OCI-LY3 (cell line): ENCODE measurements around the gene THEM4.

ENCODE experiments used
- CTCF ChIP-seq: fragments of 200-600, 300-600 bp; sonication (generic); IDR thresholded peaks from 2 replicates; pipeline ENCODE4 v1.5.1; 2014; ENCODE audit warnings: antibody characterized with exemption, low read length, low read depth
- EZH2phosphoT487 ChIP-seq: fragments of 200-600 bp; shearing (Covaris generic); IDR thresholded peaks from 2 replicates; pipeline ENCODE4 v1.6.1; 2018; ENCODE audit warnings: antibody characterized with exemption, mixed run types, low read depth

DNA sequence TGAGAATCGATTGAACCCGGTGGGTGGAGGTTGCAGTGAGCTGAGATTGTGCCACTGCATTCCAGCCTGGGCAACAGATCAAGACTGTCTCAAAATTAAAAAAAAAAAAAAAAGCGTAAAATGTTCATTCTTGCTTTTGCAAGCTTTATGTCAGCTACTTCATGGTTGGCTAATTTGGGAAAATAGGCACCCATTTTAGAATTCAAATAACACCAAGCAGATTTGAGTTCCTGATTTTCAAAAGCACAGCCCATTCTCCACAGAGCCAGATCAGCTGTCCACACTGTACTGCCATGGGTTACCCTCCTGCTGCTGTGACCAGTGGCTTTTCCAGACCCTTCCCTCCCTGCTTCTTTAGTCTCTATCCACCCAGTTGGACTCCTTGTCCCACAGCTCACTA, 60.2 kb downstream of the THEM4 start:
- TF ChIP-seq CTCF (no peak), EZH2phosphoT487 (no peak)
